CD14-positive monocyte (primary cell): Measurements from ENCODE around the gene MYO7A. TPM values are rescaled to one million over a fixed set of nuclear protein-coding genes. Genes with fewer than 3 reads are reported as not detected.

Experiments used
- DNase-seq, 3 donors: peaks; one replicate each; pipeline ENCODE4 v3.0.0-alpha.2; 2011 to 2022
- H2AFZ ChIP-seq: 2 replicates; pipeline ENCODE4 v1.6.0; 2012; ENCODE audit warnings: mild to moderate bottlenecking, low read depth, low read length, inconsistent platforms; ENCODE audit not compliant: insufficient read depth, poor library complexity, severe bottlenecking
- H3K27ac ChIP-seq, 2 donors: 1 replicate in 1 of 2; 2 replicates in 1 of 2; pipeline ENCODE4 v1.5.1; 2012 to 2013; ENCODE audit warnings: low read length in 2 of 2, control low read depth in 1 of 2, inconsistent platforms in 1 of 2, low read depth in 1 of 2, mild to moderate bottlenecking in 1 of 2
- H3K27me3 ChIP-seq, 2 donors: one replicate each; pipeline versions ENCODE4 v1.6.0 to v1.6.1; 2011 to 2013; ENCODE audit warnings: low read length in 2 of 2; ENCODE audit not compliant: control insufficient read depth in 2 of 2, insufficient read depth in 2 of 2
- H3K36me3 ChIP-seq, 2 donors: replicated peaks in 1 of 2; 1 replicate in 1 of 2; 2 replicates in 1 of 2; pipeline versions ENCODE4 v1.5.1 to v1.6.1; 2012 to 2013; ENCODE audit warnings: low read length in 2 of 2, control low read depth in 1 of 2, inconsistent platforms in 1 of 2, mild to moderate bottlenecking in 1 of 2; ENCODE audit not compliant: insufficient read depth in 2 of 2, control insufficient read depth in 1 of 2
- H3K4me1 ChIP-seq, 2 donors: 1 replicate in 1 of 2; 2 replicates in 1 of 2; pipeline versions ENCODE4 v1.5.1 to v1.6.1; 2012 to 2013; ENCODE audit warnings: low read length in 2 of 2, control low read depth in 1 of 2, inconsistent platforms in 1 of 2, mild to moderate bottlenecking in 1 of 2, moderate library complexity in 1 of 2; ENCODE audit not compliant: insufficient read depth in 2 of 2, control insufficient read depth in 1 of 2
- H3K4me2 ChIP-seq: replicated peaks from 2 replicates; pipeline ENCODE3; 2012; ENCODE audit warnings: low read length, moderate library complexity, mild to moderate bottlenecking; ENCODE audit not compliant: poor library complexity, severe bottlenecking; ENCODE audit errors: extremely low read depth
- H3K4me3 ChIP-seq, 3 experiments: fragments of 200-600 bp in 1 of 3; sonication (generic) in 1 of 3; replicated peaks in 1 of 3; 1 replicate in 2 of 3; 2 replicates in 1 of 3; pipeline ENCODE4 v1.5.1; 2011 to 2013; ENCODE audit warnings: low read length in 3 of 3, mild to moderate bottlenecking in 3 of 3, control low read depth in 2 of 3, low read depth in 2 of 3, inconsistent platforms in 1 of 3, moderate library complexity in 1 of 3
- H3K79me2 ChIP-seq: 2 replicates; pipeline ENCODE4 v1.6.0; 2012; ENCODE audit warnings: mild to moderate bottlenecking, control low read depth, inconsistent platforms, low read length, moderate library complexity; ENCODE audit not compliant: insufficient read depth
- H3K9ac ChIP-seq: 2 replicates; pipeline ENCODE4 v1.6.0; 2017; ENCODE audit warnings: low read length, mild to moderate bottlenecking; ENCODE audit not compliant: insufficient read depth, poor library complexity, severe bottlenecking
- H3K9me3 ChIP-seq, 2 donors: replicated peaks in 1 of 2; 1 replicate in 1 of 2; 2 replicates in 1 of 2; pipeline versions ENCODE4 v1.5.1 to v1.6.1; 2012 to 2013; ENCODE audit warnings: low read length in 2 of 2, control low read depth in 1 of 2; ENCODE audit not compliant: control insufficient read depth in 1 of 2, insufficient read depth in 1 of 2
- H4K20me1 ChIP-seq: 2 replicates; pipeline ENCODE4 v1.6.0; 2012; ENCODE audit warnings: mild to moderate bottlenecking, low read length, control low read depth, moderate library complexity; ENCODE audit not compliant: insufficient read depth
- H3K27ac Mint-ChIP-seq, 7 donors: one replicate each; pipeline ENCODE4 v1.8.0; 2020; ENCODE audit warnings: mild to moderate bottlenecking in 7 of 7, mixed read lengths in 7 of 7, moderate library complexity in 6 of 7, inconsistent platforms in 2 of 7
- H3K27me3 Mint-ChIP-seq, 3 donors: one replicate each; pipeline ENCODE4 v1.8.0; 2021 to 2022; ENCODE audit warnings: low read depth in 3 of 3, mild to moderate bottlenecking in 3 of 3, mixed read lengths in 3 of 3, moderate library complexity in 3 of 3, inconsistent platforms in 1 of 3
- H3K36me3 Mint-ChIP-seq, 2 donors: one replicate each; pipeline ENCODE4 v1.8.0; 2020; ENCODE audit warnings: mixed read lengths in 2 of 2, inconsistent platforms in 1 of 2, mild to moderate bottlenecking in 1 of 2
- H3K4me1 Mint-ChIP-seq: one replicate; pipeline ENCODE4 v1.8.0; 2020; ENCODE audit warnings: mild to moderate bottlenecking, mixed read lengths
- H3K4me3 Mint-ChIP-seq, 2 donors: one replicate each; pipeline ENCODE4 v1.8.0; 2020; ENCODE audit warnings: mild to moderate bottlenecking in 2 of 2, mixed read lengths in 2 of 2, moderate library complexity in 1 of 2
- H3K9me3 Mint-ChIP-seq, 7 donors: one replicate each; pipeline ENCODE4 v1.8.0; 2020 to 2022; ENCODE audit warnings: mixed read lengths in 7 of 7, mild to moderate bottlenecking in 6 of 7, moderate library complexity in 6 of 7, inconsistent platforms in 2 of 7
- WGBS: methylation state at CpG from one replicate; pipeline ENCODE4 v1.1.5; 2013; ENCODE audit warnings: missing lambda C conversion rate; ENCODE audit not compliant: insufficient coverage; 5-methylcytosine and 5-hydroxymethylcytosine counted together
- intact Hi-C, 2 donors: fragments of 100-400 bp; cut with micrococcal nuclease; formaldehyde crosslinking; loops; one replicate each; pipeline versions ENCODE4 v1.15.0 to v1.15.1; 2023
- polyA plus RNA-seq, 3 donors: library from polyadenylated mRNA; depleted of rRNA in 1 of 3; unstranded in 2 of 3; stranded (reverse) in 1 of 3; fragments of 300-500 nt in 2 of 3; fragments of >200 nt in 1 of 3; fragmentation: Illumina TruSeq in 2 of 3; gene quantifications; 1 replicate in 2 of 3; 2 replicates in 1 of 3; pipeline ENCODE4 v1.2.3, GENCODE V29; 2012 to 2021
- TF ChIP-seq, protein P1 (sequence below): fragments of 200-600 bp; IDR thresholded peaks from one replicate; pipeline ENCODE4 v1.8.0; 2022; ENCODE audit warnings: antibody characterized with exemption, mild to moderate bottlenecking

The MYO7A gene
- polyA plus RNA-seq, 3 donors: 3.5 to 7.8 (median 3.6) TPM

DNA sequence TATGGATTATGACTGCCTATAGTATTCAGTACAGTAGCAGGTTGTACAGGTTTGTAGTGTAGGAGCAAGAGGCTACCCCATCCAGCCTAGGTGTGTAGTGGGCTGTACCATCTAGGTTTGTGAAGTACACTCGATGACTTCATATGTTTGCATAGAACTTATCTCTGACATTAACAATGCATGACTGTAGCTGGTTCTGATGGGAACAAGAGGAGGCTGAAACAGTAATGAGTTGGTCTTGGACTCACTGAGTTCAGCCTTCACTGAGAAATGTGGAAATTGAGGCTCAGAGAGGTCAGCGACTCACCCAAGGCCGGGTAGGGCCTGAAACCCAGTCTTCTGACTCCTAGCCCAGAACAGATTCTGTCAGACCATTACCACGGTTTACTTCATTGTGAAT is 13.0 kb downstream of the MYO7A start:
- Histone ChIP-seq H3K4me2 (no peak overlapping the region), H4K20me1 (no peaks in the 10 kb centered on the region), H3K4me3 (no peak overlapping the region), H3K9me3 (peaks cover 0 to 3% of the 10 kb centered on the region in 2 donors), H2AFZ (no peak overlapping the region), H3K9ac (no peak overlapping the region), H3K79me2 (no peaks in the 10 kb centered on the region), H3K27me3 (peaks cover 7 to 36% of the 10 kb centered on the region in 2 donors), H3K4me1 (no peaks in the 10 kb centered on the region), H3K27ac (no peak overlapping the region), H3K36me3 (no peaks in the 10 kb centered on the region)
- no peak for DNase-seq
- H3K27me3 Mint-ChIP-seq: peaks cover 40 to 52% (median 45%) of the 10 kb centered on the region in 3 donors
- H3K27ac Mint-ChIP-seq: no peak overlapping the region
- no peaks in the 10 kb centered on the region for H3K4me1 Mint-ChIP-seq
- H3K9me3 Mint-ChIP-seq: no peaks in the 10 kb centered on the region
- H3K36me3 Mint-ChIP-seq: no peaks in the 10 kb centered on the region
- TF ChIP-seq, protein P1, sequence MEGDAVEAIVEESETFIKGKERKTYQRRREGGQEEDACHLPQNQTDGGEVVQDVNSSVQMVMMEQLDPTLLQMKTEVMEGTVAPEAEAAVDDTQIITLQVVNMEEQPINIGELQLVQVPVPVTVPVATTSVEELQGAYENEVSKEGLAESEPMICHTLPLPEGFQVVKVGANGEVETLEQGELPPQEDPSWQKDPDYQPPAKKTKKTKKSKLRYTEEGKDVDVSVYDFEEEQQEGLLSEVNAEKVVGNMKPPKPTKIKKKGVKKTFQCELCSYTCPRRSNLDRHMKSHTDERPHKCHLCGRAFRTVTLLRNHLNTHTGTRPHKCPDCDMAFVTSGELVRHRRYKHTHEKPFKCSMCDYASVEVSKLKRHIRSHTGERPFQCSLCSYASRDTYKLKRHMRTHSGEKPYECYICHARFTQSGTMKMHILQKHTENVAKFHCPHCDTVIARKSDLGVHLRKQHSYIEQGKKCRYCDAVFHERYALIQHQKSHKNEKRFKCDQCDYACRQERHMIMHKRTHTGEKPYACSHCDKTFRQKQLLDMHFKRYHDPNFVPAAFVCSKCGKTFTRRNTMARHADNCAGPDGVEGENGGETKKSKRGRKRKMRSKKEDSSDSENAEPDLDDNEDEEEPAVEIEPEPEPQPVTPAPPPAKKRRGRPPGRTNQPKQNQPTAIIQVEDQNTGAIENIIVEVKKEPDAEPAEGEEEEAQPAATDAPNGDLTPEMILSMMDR: no peak
- intact Hi-C loops: no loop called here
- WGBS: 100% methylated on average over 1 of the region's 4 CpGs
- H3K4me3 Mint-ChIP-seq: no peak overlapping the region

DNA sequence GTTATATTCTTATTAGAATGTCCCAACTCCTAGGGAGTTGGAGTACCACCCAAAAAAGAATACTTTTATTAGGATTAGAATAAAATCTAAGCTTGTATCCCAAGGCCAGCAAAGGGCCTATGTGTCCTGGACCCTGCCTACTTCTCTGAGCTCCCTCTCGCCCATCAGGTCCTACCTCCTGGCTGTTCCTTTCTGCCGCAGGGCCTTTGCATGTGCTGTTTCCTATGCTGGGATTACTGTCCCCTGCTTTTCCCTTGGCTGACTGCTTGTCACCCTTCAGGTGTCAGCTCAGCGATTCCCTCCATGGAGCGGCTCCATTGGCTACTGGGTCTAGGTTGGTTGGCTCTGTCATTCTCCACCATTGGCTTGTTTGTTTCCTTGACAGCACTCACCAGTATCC is 13.4 kb downstream of the MYO7A start:
- H3K36me3 ChIP-seq: no peaks in the 10 kb centered on the region
- no peak overlapping the region for H2AFZ ChIP-seq
- 90% methylated on average over 2 of the region's 4 CpGs for WGBS
- no peak for DNase-seq
- no peaks in the 10 kb centered on the region for H4K20me1 ChIP-seq
- H3K36me3 Mint-ChIP-seq: no peaks in the 10 kb centered on the region
- no peak overlapping the region for H3K9ac ChIP-seq
- H3K9me3 Mint-ChIP-seq: no peaks in the 10 kb centered on the region
- H3K4me3 ChIP-seq: no peak overlapping the region
- peaks cover 7 to 34% of the 10 kb centered on the region in 2 donors for H3K27me3 ChIP-seq
- H3K9me3 ChIP-seq: peaks cover 0 to 3% of the 10 kb centered on the region in 2 donors
- TF ChIP-seq, protein P1: no peak
- no peak overlapping the region for H3K27ac ChIP-seq
- H3K27ac Mint-ChIP-seq: no peak overlapping the region
- intact Hi-C loops: no loop called here
- peaks cover 38 to 51% (median 45%) of the 10 kb centered on the region in 3 donors for H3K27me3 Mint-ChIP-seq
- no peaks in the 10 kb centered on the region for H3K79me2 ChIP-seq
- no peak overlapping the region for H3K4me3 Mint-ChIP-seq
- no peaks in the 10 kb centered on the region for H3K4me1 Mint-ChIP-seq
- H3K4me2 ChIP-seq: no peak overlapping the region
- H3K4me1 ChIP-seq: no peaks in the 10 kb centered on the region
